SK-N-SH (cell line): ENCODE results near the gene DDX1. TPM values are rescaled to one million over a fixed set of nuclear protein-coding genes. Genes with fewer than 3 reads are reported as not detected.

ENCODE experiments used
- CTCF ChIA-PET: fragments of 300-600, 350-600 bp; formaldehyde crosslinking; extraction: SDS; loops from one replicate; lab custom pipeline; 2021; lab: Yijun Ruan, JAX
- POLR2A ChIA-PET: fragments of 350-600 bp; sonication (Branson Sonifier 250); formaldehyde crosslinking; extraction: SDS; loops from one replicate; lab custom pipeline; 2020; ENCODE audit warnings: antibody characterized with exemption, inconsistent platforms; lab: Yijun Ruan, JAX
- DNase-seq: peaks from one replicate; pipeline ENCODE4 v3.0.0; 2012
- H2AFZ ChIP-seq: fragments of 200-600 bp; sonication (generic); 2 replicates; pipeline ENCODE4 v1.8.1; 2016; ENCODE audit warnings: antibody characterized with exemption, mild to moderate bottlenecking, low read depth
- H3F3A ChIP-seq: fragments of 200-600 bp; sonication (generic); replicated peaks from 2 replicates; pipeline ENCODE3; 2016; ENCODE audit warnings: antibody characterized with exemption, mild to moderate bottlenecking; ENCODE audit not compliant: insufficient read depth
- H3K27ac ChIP-seq, 2 experiments: fragments of 200-500 bp in 1 of 2; fragments of 200-600 bp in 1 of 2; sonication (Bioruptor generic) in 1 of 2; sonication (generic), shearing (Covaris generic) in 1 of 2; 2 replicates each; pipeline versions ENCODE4 v1.5.1 to v1.6.1; 2014 to 2016; ENCODE audit warnings: low read depth in 2 of 2, inconsistent platforms in 1 of 2, low read length in 1 of 2, mild to moderate bottlenecking in 1 of 2, mixed read lengths in 1 of 2
- H3K27me3 ChIP-seq: fragments of 200-600 bp; sonication (generic), shearing (Covaris generic); 2 replicates; pipeline ENCODE4 v1.6.1; 2016; ENCODE audit warnings: mixed run types; ENCODE audit not compliant: insufficient read depth
- H3K36me3 ChIP-seq, 2 experiments: fragments of 200-500 bp in 1 of 2; fragments of 200-600 bp in 1 of 2; sonication (Bioruptor generic) in 1 of 2; sonication (generic) in 1 of 2; replicated peaks in 1 of 2; 2 replicates each; pipeline versions ENCODE3 to v1.5.1; 2014 to 2016; ENCODE audit warnings: low read length in 1 of 2, mild to moderate bottlenecking in 1 of 2; ENCODE audit not compliant: insufficient read depth in 2 of 2, control insufficient read depth in 1 of 2
- H3K4me1 ChIP-seq, 2 experiments: fragments of 200-500 bp in 1 of 2; fragments of 200-600 bp in 1 of 2; sonication (Bioruptor generic) in 1 of 2; sonication (generic), shearing (Covaris generic) in 1 of 2; 2 replicates each; pipeline versions ENCODE4 v1.5.1 to v1.6.1; 2014 to 2016; ENCODE audit warnings: low read depth in 1 of 2, low read length in 1 of 2, mixed run types in 1 of 2; ENCODE audit not compliant: insufficient read depth in 2 of 2, control insufficient read depth in 1 of 2
- H3K4me2 ChIP-seq: fragments of 200-600 bp; sonication (generic), shearing (Covaris generic); 2 replicates; pipeline ENCODE4 v1.6.1; 2017; ENCODE audit warnings: mixed run types
- H3K4me3 ChIP-seq, 2 experiments: fragments of 200-500 bp in 1 of 2; fragments of 200-600 bp in 1 of 2; sonication (Bioruptor generic) in 1 of 2; sonication (generic), shearing (Covaris generic) in 1 of 2; 2 replicates each; pipeline versions ENCODE4 v1.5.1 to v1.8.1; 2014 to 2016; ENCODE audit warnings: low read depth in 2 of 2, inconsistent platforms in 1 of 2, low read length in 1 of 2, mild to moderate bottlenecking in 1 of 2, mixed read lengths in 1 of 2, moderate library complexity in 1 of 2
- H3K79me2 ChIP-seq: fragments of 200-600 bp; sonication (generic); 2 replicates; pipeline ENCODE4 v1.8.1; 2017; ENCODE audit warnings: mild to moderate bottlenecking; ENCODE audit not compliant: insufficient read depth
- H3K9ac ChIP-seq: fragments of 200-600 bp; sonication (generic); 2 replicates; pipeline ENCODE4 v1.6.1; 2017; ENCODE audit warnings: mixed run types
- H3K9me2 ChIP-seq: fragments of 200-600 bp; sonication (generic); 2 replicates; pipeline ENCODE4 v1.6.1; 2017; ENCODE audit warnings: mixed run types
- H3K9me3 ChIP-seq: fragments of 200-600 bp; sonication (generic); 2 replicates; pipeline ENCODE4 v1.6.1; 2017; ENCODE audit warnings: mixed run types, mild to moderate bottlenecking, moderate library complexity
- H4K20me1 ChIP-seq: fragments of 200-600 bp; sonication (generic); 2 replicates; pipeline ENCODE4 v1.6.1; 2017; ENCODE audit warnings: mild to moderate bottlenecking, mixed run types; ENCODE audit not compliant: insufficient read depth
- ELF1 ChIP-seq: IDR thresholded peaks from 2 replicates; pipeline ENCODE4 v1.4.0; 2012
- EZH2phosphoT487 ChIP-seq: fragments of 200-600 bp; sonication (generic); IDR thresholded peaks from 2 replicates; pipeline ENCODE4 v1.6.1; 2017; ENCODE audit warnings: low read depth, mixed run types, mild to moderate bottlenecking, antibody characterized with exemption, moderate library complexity, borderline replicate concordance
- FOXJ3 ChIP-seq: sonication (generic); formaldehyde crosslinking; IDR thresholded peaks from 2 replicates; pipeline ENCODE4 v1.5.1; 2020; ENCODE audit warnings: mild to moderate bottlenecking, missing genetic modification reagents
- JUND ChIP-seq: IDR thresholded peaks from 2 replicates; pipeline ENCODE4 v1.4.0; 2012
- MXI1 ChIP-seq: IDR thresholded peaks from 2 replicates; pipeline ENCODE4 v1.6.1; 2012; ENCODE audit warnings: mild to moderate bottlenecking, low read depth, low read length, improper control_type of control experiment
- NFIC ChIP-seq: IDR thresholded peaks from 2 replicates; pipeline ENCODE4 v1.4.0; 2012; ENCODE audit warnings: borderline replicate concordance
- NRF1 ChIP-seq: IDR thresholded peaks from 2 replicates; pipeline ENCODE4 v1.6.1; 2012; ENCODE audit warnings: low read depth, mild to moderate bottlenecking, low read length
- POLR2AphosphoS5 ChIP-seq: IDR thresholded peaks from 2 replicates; pipeline ENCODE4 v1.6.1; 2012; ENCODE audit warnings: low read depth, low read length
- RAD21 ChIP-seq: IDR thresholded peaks from 2 replicates; pipeline ENCODE4 v1.6.1; 2012; ENCODE audit warnings: mild to moderate bottlenecking, low read length
- RCOR1 ChIP-seq: fragments of 150-350 bp; IDR thresholded peaks from 2 replicates; pipeline ENCODE4 v1.6.1; 2017; ENCODE audit warnings: antibody characterized with exemption, low read length
- SIN3A ChIP-seq: IDR thresholded peaks from 2 replicates; pipeline ENCODE4 v1.6.1; 2012; ENCODE audit warnings: low read depth, mild to moderate bottlenecking, low read length, moderate library complexity, borderline replicate concordance
- TAF1 ChIP-seq: IDR thresholded peaks from 2 replicates; pipeline ENCODE4 v1.6.1; 2012; ENCODE audit warnings: low read depth, mild to moderate bottlenecking, low read length, moderate library complexity, borderline replicate concordance
- TEAD4 ChIP-seq: IDR thresholded peaks from 2 replicates; pipeline ENCODE4 v1.4.0; 2012; ENCODE audit warnings: mild to moderate bottlenecking, borderline replicate concordance; ENCODE audit not compliant: insufficient read depth
- YY1 ChIP-seq: IDR thresholded peaks from 2 replicates; pipeline ENCODE4 v1.4.0; 2012; ENCODE audit warnings: low read depth, mild to moderate bottlenecking
- WGBS: methylation state at CpG from one replicate; pipeline ENCODE4 v1.1.6; 2017; ENCODE audit warnings: low lambda C conversion rate; 5-methylcytosine and 5-hydroxymethylcytosine counted together
- polyA plus RNA-seq, 3 experiments: library from polyadenylated mRNA; depleted of rRNA; stranded (reverse); fragments of >200 nt; gene quantifications; 2 replicates each; pipeline ENCODE4 v1.2.3, GENCODE V29; 2012
- TF ChIP-seq, protein P1 (sequence below): fragments of 150-350 bp; IDR thresholded peaks from 2 replicates; pipeline ENCODE4 v1.6.1; 2017; ENCODE audit warnings: antibody characterized with exemption, low read length, low read depth, borderline replicate concordance
- TF ChIP-seq, protein P2 (sequence below): IDR thresholded peaks from 2 replicates; pipeline ENCODE4; 2012
- TF ChIP-seq, protein P3 (sequence below): fragments of 200-600 bp; sonication (generic); IDR thresholded peaks from 2 replicates; pipeline ENCODE4 v1.6.1; 2017; ENCODE audit warnings: antibody characterized with exemption, mild to moderate bottlenecking, moderate library complexity
- TF ChIP-seq, protein P4 (sequence below): IDR thresholded peaks from 2 replicates; pipeline ENCODE4 v1.4.0; 2012; ENCODE audit warnings: low read depth
- TF ChIP-seq, protein P5 (sequence below): IDR thresholded peaks from 2 replicates; pipeline ENCODE4 v1.4.0; 2012; ENCODE audit warnings: low read depth, borderline replicate concordance

Gene DDX1
- polyA plus RNA-seq, 1 of the 3 experiments (the other 2 are of a cell fraction), result 54.5 TPM

DNA sequence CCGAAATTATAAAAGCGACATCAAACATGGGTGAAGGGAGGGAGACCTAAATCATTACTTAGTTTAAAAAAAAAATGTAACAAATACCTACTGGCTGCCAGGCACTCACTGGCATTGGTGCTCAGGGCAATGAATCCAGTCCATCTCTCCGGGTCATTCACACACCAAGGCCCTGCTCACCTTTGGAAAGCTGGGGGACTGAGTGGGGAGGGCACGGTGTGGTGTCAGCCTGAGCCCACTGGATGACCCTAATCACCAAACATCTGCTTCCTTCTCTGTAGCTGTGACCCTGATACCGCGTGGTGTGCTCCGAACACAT is 336 bp upstream of the DDX1 start:
- Histone ChIP-seq H3K4me1 (peaks cover 8 to 14% of the 10 kb centered on the region in 2 experiments; a peak in 3 of 4 replicates), H3K9ac (peak overlapping the region; percentile 85), H4K20me1 (peaks cover 27% of the 10 kb centered on the region), H3K27me3 (no peaks in the 10 kb centered on the region), H3K36me3 (peaks cover 15 to 20% of the 10 kb centered on the region in 2 experiments), H3K9me2 (no peaks in the 10 kb centered on the region), H3K79me2 (peaks cover 43% of the 10 kb centered on the region), H3K9me3 (no peaks in the 10 kb centered on the region), H2AFZ (peak overlapping the region; percentile 87), H3F3A (peaks cover 7% of the 10 kb centered on the region), H3K27ac (peak overlapping the region; percentile 90 to 95), H3K4me3 (peak overlapping the region; percentile 82 to 85), H3K4me2 (peak overlapping the region; percentile 80)
- TF ChIP-seq, protein P1, sequence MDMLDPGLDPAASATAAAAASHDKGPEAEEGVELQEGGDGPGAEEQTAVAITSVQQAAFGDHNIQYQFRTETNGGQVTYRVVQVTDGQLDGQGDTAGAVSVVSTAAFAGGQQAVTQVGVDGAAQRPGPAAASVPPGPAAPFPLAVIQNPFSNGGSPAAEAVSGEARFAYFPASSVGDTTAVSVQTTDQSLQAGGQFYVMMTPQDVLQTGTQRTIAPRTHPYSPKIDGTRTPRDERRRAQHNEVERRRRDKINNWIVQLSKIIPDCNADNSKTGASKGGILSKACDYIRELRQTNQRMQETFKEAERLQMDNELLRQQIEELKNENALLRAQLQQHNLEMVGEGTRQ, result no peak
- no peak for TF ChIP-seq EZH2phosphoT487
- TF ChIP-seq NRF1, result no peak
- no peak for TF ChIP-seq RAD21
- TF ChIP-seq NFIC, result no peak
- TF ChIP-seq MXI1, result no peak
- TF ChIP-seq TAF1, result no peak
- no peak for TF ChIP-seq POLR2AphosphoS5
- TF ChIP-seq, protein P2, sequence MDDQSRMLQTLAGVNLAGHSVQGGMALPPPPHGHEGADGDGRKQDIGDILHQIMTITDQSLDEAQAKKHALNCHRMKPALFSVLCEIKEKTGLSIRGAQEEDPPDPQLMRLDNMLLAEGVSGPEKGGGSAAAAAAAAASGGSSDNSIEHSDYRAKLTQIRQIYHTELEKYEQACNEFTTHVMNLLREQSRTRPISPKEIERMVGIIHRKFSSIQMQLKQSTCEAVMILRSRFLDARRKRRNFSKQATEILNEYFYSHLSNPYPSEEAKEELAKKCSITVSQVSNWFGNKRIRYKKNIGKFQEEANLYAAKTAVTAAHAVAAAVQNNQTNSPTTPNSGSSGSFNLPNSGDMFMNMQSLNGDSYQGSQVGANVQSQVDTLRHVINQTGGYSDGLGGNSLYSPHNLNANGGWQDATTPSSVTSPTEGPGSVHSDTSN, result no peak
- no peak for TF ChIP-seq ELF1
- TF ChIP-seq, protein P3, sequence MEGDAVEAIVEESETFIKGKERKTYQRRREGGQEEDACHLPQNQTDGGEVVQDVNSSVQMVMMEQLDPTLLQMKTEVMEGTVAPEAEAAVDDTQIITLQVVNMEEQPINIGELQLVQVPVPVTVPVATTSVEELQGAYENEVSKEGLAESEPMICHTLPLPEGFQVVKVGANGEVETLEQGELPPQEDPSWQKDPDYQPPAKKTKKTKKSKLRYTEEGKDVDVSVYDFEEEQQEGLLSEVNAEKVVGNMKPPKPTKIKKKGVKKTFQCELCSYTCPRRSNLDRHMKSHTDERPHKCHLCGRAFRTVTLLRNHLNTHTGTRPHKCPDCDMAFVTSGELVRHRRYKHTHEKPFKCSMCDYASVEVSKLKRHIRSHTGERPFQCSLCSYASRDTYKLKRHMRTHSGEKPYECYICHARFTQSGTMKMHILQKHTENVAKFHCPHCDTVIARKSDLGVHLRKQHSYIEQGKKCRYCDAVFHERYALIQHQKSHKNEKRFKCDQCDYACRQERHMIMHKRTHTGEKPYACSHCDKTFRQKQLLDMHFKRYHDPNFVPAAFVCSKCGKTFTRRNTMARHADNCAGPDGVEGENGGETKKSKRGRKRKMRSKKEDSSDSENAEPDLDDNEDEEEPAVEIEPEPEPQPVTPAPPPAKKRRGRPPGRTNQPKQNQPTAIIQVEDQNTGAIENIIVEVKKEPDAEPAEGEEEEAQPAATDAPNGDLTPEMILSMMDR, result no peak
- TF ChIP-seq JUND, result no peak
- TF ChIP-seq, protein P4, sequence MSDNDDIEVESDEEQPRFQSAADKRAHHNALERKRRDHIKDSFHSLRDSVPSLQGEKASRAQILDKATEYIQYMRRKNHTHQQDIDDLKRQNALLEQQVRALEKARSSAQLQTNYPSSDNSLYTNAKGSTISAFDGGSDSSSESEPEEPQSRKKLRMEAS, result no peak
- TF ChIP-seq SIN3A, result no peak
- ChIA-PET POLR2A (no interaction called here), CTCF (interaction anchor here (1.4 to 9.4 kb wide), 3 partner anchors 10 to 24 kb away, joined by 4 to 98 read pairs (median 5); no protein-coding TSS in a partner anchor)
- WGBS, result 16% methylated on average over 7 of the region's 7 CpGs
- no peak for DNase-seq

DNA sequence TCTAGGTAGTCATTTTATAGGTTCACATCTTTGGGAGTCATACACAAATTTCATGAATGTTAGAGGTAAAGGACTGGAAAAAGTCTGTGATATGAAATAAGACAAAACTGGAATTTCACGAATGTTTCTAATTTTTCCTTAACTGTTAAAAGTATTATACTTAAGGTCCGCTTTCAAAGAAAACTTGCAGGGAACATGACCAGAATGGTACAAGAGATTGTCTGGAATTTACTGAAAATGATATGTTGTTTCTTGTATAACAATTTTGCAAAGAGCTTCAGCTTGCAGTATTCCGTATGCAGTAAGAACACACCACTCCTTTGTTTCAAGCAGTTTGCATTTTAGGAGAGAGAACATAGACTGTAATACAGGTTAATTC is 1.6 kb downstream of the DDX1 start:
- Histone ChIP-seq H3K4me2 (peak overlapping the region; percentile 80), H3K4me3 (peak overlapping the region; percentile 82 to 85; a peak in 3 of 4 replicates), H3K9me3 (no peaks in the 10 kb centered on the region), H4K20me1 (peaks cover 27% of the 10 kb centered on the region), H3K79me2 (peaks cover 43% of the 10 kb centered on the region), H3K9ac (peak overlapping the region; percentile 85; the same call in 1 of the 2 replicates), H3K27me3 (no peaks in the 10 kb centered on the region), H3K4me1 (peaks cover 8 to 14% of the 10 kb centered on the region in 2 experiments; a peak in 3 of 4 replicates), H3F3A (peaks cover 14% of the 10 kb centered on the region), H3K36me3 (peaks cover 35 to 40% of the 10 kb centered on the region in 2 experiments), H3K27ac (no peak overlapping the region), H2AFZ (no peak overlapping the region), H3K9me2 (no peaks in the 10 kb centered on the region)
- CTCF ChIA-PET, result interaction anchor here (1.1 to 2.8 kb wide), 2 partner anchors 17 to 24 kb away, joined by 3 to 9 read pairs; no protein-coding TSS in a partner anchor
- no peak for DNase-seq
- POLR2A ChIA-PET, result no interaction called here
- 87% methylated on average over 3 of the region's 3 CpGs for WGBS
- TF ChIP-seq JUND, result no peak
- TF ChIP-seq, protein P5, sequence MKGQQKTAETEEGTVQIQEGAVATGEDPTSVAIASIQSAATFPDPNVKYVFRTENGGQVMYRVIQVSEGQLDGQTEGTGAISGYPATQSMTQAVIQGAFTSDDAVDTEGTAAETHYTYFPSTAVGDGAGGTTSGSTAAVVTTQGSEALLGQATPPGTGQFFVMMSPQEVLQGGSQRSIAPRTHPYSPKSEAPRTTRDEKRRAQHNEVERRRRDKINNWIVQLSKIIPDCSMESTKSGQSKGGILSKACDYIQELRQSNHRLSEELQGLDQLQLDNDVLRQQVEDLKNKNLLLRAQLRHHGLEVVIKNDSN, result no peak
- TF ChIP-seq, protein P1, result no peak
- TF ChIP-seq, protein P3, result no peak
- no peak for TF ChIP-seq RCOR1
- TF ChIP-seq YY1, result no peak
- TF ChIP-seq TEAD4, result no peak
- TF ChIP-seq, protein P4, result no peak
- no peak for TF ChIP-seq ELF1
- no peak for TF ChIP-seq FOXJ3
- no peak for TF ChIP-seq POLR2AphosphoS5
